ENCODE data around the gene DCC.

DNA sequence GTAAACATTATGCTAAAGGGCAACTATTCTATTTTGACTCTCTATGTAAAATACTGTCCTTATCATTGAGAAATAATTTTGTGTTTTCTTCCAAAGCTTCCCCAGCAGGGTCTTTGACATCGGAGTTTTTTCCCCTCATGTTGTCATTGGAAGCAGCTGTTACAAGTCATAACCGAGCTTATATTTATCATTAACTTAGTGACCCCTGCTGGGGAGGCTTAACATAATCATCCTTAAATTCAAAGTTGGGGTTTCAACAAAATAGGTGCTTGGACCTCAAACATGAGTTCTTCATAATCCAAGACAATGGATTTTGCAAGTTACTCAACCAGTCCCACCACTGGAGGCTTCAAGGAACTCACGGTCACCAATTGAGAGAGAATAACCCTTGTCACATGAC is 330.9 kb downstream of the DCC start:
- TF ChIP-seq POLR2AphosphoS5 (IDR thresholded peaks at IDR 0.05) (no peak), POLR2A (IDR thresholded peaks at IDR 0.05) (no peak), EP300 (IDR thresholded peaks at IDR 0.05) (no peak)
- TF ChIP-seq, protein P1, sequence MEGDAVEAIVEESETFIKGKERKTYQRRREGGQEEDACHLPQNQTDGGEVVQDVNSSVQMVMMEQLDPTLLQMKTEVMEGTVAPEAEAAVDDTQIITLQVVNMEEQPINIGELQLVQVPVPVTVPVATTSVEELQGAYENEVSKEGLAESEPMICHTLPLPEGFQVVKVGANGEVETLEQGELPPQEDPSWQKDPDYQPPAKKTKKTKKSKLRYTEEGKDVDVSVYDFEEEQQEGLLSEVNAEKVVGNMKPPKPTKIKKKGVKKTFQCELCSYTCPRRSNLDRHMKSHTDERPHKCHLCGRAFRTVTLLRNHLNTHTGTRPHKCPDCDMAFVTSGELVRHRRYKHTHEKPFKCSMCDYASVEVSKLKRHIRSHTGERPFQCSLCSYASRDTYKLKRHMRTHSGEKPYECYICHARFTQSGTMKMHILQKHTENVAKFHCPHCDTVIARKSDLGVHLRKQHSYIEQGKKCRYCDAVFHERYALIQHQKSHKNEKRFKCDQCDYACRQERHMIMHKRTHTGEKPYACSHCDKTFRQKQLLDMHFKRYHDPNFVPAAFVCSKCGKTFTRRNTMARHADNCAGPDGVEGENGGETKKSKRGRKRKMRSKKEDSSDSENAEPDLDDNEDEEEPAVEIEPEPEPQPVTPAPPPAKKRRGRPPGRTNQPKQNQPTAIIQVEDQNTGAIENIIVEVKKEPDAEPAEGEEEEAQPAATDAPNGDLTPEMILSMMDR (IDR thresholded peaks at IDR 0.05) = peak in 3 of 6 experiments; percentile 15 to 32 (median 21)

All from upper lobe of left lung (tissue), 4 donors.